Fibroblast of pulmonary artery (primary cell): ENCODE results near the gene TMEM74B.

Experiments
- DNase-seq: peaks from one replicate; pipeline ENCODE4 v3.0.0-alpha.2; 2010; ENCODE audit warnings: low read depth
- H3K4me3 ChIP-seq: replicated peaks from 2 replicates; pipeline ENCODE4 v1.5.1; 2011; ENCODE audit warnings: low read depth, mild to moderate bottlenecking, control low read depth, low read length, moderate library complexity
- TF ChIP-seq, protein P1 (sequence below): IDR thresholded peaks from 2 replicates; pipeline ENCODE4 v1.5.1; 2011; ENCODE audit warnings: mild to moderate bottlenecking, control low read depth, low read length, inconsistent platforms; ENCODE audit errors: missing control alignments

Gene TMEM74B

DNA sequence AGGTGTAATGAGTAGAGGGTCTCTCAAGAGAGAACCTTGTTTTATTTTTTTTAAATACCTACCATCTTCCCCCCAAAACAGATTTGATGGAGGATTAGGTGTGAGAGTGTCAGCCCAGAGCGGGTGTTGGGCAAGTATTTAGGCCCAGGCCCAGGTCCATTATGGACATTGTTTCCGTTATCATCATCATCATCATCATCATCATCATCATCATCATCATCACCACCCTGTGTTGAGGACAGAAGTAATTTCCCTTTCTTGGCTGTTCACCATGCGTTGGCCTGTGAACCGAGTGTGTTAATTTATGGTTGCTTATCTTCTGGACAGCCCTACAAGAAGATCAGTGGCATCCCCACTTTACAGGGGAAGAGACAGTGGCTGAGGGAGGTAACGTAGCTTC, 37.8 kb downstream of the TMEM74B start:
- TF ChIP-seq, protein P1, sequence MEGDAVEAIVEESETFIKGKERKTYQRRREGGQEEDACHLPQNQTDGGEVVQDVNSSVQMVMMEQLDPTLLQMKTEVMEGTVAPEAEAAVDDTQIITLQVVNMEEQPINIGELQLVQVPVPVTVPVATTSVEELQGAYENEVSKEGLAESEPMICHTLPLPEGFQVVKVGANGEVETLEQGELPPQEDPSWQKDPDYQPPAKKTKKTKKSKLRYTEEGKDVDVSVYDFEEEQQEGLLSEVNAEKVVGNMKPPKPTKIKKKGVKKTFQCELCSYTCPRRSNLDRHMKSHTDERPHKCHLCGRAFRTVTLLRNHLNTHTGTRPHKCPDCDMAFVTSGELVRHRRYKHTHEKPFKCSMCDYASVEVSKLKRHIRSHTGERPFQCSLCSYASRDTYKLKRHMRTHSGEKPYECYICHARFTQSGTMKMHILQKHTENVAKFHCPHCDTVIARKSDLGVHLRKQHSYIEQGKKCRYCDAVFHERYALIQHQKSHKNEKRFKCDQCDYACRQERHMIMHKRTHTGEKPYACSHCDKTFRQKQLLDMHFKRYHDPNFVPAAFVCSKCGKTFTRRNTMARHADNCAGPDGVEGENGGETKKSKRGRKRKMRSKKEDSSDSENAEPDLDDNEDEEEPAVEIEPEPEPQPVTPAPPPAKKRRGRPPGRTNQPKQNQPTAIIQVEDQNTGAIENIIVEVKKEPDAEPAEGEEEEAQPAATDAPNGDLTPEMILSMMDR, result no peak
- no peak for DNase-seq
- no peak overlapping the region for H3K4me3 ChIP-seq

DNA sequence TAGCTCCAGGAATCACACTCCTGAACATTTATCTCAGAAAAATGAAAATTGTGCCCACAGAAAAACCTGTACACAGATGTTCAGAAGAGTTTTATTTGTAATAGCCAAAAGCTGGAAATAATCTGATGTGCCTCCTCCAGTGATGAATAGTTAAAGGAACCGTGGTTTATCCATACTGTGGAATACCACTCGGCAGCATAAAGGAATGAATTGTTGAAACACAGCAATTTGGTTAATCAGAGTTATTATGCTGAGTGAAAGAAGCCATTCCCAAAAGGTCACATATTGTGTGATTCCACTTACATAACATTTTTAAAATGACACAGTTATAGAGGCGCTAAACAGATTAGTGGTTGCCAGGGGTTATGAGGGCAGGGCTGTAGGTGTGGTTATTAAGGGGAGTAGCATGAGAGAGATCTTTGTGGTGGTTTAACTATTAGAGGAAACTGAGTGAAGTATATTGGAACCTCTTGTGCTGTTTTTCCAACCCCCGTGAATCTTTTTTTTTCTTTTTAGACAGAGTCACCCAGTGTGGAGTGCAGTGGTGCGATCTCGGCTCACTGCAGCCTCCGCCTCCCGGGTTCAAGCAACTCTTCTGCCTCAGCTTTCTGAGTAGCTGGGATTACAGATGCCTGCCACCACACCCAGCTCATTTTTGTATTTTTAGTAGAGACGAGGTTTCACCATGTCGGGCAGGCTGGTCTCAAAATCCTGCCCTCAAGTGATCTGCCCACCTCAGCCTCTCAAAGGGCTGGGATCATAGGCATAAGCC, 40.2 kb downstream of the TMEM74B start:
- TF ChIP-seq, protein P1, result no peak
- H3K4me3 ChIP-seq, result no peak overlapping the region
- no peak for DNase-seq

DNA sequence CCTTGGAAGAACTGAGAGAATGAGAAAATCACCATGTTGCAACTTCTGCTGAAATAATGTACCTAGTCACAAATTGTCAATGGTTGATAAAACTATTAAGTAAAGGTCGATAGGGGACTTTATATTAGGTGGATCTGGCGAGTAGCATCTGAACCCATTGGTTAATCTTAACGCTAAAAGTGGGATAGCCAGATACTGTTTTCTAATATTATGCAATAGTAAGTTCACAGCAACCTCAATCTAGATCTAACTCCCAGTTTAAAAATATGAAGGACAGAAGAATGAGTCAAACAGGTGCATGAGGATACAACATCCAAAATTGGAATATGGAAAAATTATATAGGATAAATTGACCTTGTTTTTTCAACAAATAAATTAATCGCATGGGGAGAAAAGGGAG, 47.5 kb downstream of the TMEM74B start:
- H3K4me3 ChIP-seq, result no peak overlapping the region
- DNase-seq, result no peak
- TF ChIP-seq, protein P1, result no peak

DNA sequence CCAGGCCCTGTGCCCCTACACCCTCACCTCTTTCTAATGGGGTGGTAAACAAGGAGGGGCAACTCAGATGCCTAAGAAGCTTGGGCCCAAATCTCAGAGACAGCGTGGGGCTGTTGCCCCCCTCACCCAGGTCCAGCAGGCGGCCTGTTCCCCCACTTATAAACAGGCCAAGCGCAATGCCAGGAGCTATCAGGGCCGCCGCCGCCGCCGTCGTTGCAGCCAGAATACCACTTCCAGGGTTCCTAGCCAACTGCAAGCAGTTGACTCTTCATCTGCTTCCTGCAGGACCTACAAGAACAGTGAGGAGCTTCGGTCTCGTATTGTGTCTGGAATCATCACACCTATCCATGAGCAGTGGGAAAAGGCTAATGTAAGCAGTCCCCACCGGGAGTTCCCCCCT, 49.9 kb downstream of the TMEM74B start:
- no peak overlapping the region for H3K4me3 ChIP-seq
- no peak for DNase-seq
- TF ChIP-seq, protein P1, result no peak

DNA sequence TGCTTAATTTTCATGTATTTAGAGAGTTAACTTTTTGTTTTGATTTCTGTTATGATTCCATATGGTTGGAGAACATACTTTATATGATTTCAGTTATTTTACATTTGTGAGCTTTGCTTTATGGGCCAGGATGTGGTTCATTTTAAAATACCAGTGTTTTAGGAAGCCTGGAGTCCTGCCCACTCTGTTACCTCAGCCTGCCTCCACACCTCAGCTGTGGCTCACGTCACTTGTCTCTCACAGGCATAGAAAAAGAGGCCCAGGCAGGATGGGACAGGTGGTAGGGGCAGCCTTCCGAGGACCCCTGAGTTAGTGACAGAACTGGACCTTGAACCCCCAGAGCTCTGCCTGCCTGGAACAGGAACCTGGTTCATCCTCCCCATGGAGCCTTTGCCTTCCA, 50.4 kb downstream of the TMEM74B start:
- H3K4me3 ChIP-seq, result no peak overlapping the region
- TF ChIP-seq, protein P1, result no peak
- no peak for DNase-seq

DNA sequence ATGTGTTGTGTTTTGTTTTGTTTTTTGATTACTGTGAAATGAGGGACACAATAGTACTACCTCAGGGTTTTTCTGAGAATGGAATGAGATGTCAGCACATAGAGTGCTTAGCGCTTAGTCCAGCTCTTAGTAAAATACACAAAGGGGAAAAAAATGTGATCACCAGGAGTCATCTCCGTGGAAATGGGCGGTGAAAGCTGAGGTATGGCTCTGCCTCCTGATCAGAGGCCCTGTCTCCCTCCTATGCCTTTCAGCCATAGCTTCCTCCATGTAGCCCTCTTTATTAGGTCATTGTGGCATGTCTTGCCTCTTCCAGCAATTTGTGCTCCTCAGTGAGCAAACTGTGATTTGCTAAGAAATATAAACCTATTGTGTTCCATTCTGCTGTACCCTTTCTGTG, 53.4 kb downstream of the TMEM74B start:
- TF ChIP-seq, protein P1, result no peak
- H3K4me3 ChIP-seq, result no peak overlapping the region
- DNase-seq, result no peak

DNA sequence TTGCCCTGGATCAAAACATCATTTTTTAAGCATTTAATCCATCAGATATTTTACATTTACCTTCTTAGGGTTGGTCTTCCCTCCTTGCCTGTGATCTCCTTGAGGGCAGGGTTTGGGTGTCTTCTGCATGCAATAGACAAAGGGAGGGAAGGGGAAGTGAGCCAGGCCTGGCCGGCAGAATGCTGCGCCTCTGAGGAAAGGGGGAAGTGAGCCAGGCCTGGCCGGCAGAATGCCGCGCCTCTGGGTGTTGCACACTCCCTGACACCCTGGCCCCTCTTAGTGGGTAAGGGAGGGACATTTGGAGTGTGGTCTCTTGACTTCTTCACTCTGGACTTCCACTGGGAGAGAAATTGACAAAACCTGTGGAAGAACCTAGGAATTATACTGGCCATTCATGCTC, 53.9 kb downstream of the TMEM74B start:
- no peak overlapping the region for H3K4me3 ChIP-seq
- TF ChIP-seq, protein P1, result no peak
- DNase-seq, result no peak
